ENCODE data around the gene CYTH2.

The CYTH2 gene

DNA sequence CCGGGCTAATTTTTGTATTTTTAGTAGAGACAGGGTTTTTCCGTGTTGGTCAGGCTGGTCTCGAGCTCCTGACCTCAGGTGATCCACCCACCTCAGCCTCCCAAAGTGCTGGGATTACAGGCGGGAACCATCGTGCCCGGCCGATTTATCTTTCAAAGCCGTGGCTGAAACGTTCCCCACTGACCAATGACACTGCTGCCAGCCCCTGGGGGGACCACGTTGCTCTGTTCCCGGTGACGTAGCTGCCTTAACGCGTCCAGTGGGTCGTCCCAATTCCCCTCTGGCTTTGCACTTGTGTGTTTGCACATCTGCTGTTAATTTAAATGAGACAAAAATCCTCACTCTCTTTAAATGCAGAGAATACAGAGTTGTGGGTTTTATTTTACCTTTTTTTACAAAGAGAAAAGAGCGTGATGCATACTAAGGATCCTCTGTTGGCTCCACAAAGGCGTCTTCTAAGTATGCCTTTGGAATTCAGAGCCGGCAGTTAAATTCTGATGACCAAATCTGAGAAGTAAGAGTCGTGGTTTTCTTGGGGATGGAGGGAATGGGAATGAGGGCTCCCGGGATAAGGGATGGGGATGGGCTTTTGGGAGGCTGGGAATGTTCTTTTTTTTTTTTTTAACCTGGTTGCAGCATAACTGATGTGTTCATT is 61.0 kb downstream of the CYTH2 start:
- TF ChIP-seq LEF1 (IDR thresholded peaks at IDR 0.05; ENCODE audit: borderline replicate concordance) (no peak), BHLHE40 (IDR thresholded peaks at IDR 0.05; ENCODE audit: borderline replicate concordance) (no peak), ELF4 (IDR thresholded peaks at IDR 0.05) (no peak)
- ChIA-PET POLR2A (no interaction called here), CTCF (no interaction called here)
- no peak for DNase-seq (ENCODE audit: extremely low spot score)

DNA sequence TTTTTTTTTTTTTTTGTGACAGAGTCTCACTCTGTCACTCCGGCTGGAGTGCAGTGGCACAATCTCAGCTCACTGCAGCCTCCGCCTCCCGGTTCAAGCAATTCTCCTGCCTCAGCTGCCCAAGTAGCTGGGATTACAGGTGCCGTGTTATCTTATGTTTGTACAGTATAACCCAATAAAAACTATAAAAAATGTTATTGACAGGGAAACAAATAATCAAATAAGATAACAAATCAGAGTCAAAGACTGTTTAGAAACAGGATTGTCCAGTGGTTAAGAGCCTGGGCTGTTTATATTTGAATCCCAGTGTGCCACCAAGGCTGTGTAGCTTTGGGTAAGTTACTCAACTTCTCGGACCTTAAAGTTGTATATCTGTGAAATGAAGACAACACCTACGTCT is 61.6 kb downstream of the CYTH2 start:
- no peak for DNase-seq (ENCODE audit: extremely low spot score)
- TF ChIP-seq ZNF384 (IDR thresholded peaks at IDR 0.05) (no peak), NFRKB (IDR thresholded peaks at IDR 0.05) (no peak), HDGF (IDR thresholded peaks at IDR 0.05; ENCODE audit: borderline replicate concordance) (no peak), TARDBP (IDR thresholded peaks at IDR 0.05) (no peak), LEF1 (IDR thresholded peaks at IDR 0.05; ENCODE audit: borderline replicate concordance) (no peak), FOXK2 (IDR thresholded peaks at IDR 0.05) (no peak), L3MBTL2 (conservative IDR thresholded peaks at IDR 0.05) (no peak), FOXM1 (IDR thresholded peaks at IDR 0.05; ENCODE audit: borderline replicate concordance) (no peak), SUZ12 (IDR thresholded peaks at IDR 0.05) (no peak), BHLHE40 (IDR thresholded peaks at IDR 0.05; ENCODE audit: borderline replicate concordance) (no peak), FOXA1 (IDR thresholded peaks at IDR 0.05) (no peak), SP1 (IDR thresholded peaks at IDR 0.05) (no peak), CTBP1 (IDR thresholded peaks at IDR 0.05; ENCODE audit: borderline replicate concordance) (no peak), ARNT (IDR thresholded peaks at IDR 0.05) (no peak), ELF4 (IDR thresholded peaks at IDR 0.05) (no peak)
- TF ChIP-seq, protein P1, sequence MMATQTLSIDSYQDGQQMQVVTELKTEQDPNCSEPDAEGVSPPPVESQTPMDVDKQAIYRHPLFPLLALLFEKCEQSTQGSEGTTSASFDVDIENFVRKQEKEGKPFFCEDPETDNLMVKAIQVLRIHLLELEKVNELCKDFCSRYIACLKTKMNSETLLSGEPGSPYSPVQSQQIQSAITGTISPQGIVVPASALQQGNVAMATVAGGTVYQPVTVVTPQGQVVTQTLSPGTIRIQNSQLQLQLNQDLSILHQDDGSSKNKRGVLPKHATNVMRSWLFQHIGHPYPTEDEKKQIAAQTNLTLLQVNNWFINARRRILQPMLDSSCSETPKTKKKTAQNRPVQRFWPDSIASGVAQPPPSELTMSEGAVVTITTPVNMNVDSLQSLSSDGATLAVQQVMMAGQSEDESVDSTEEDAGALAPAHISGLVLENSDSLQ (IDR thresholded peaks at IDR 0.05) = no peak
- CTCF ChIA-PET = no interaction called here
- POLR2A ChIA-PET = no interaction called here

Measured in HEK293T (cell line).